ENCODE measurements around the gene TCEANC2.

GRCh38 chr1:54144366-54144765 lies 91.0 kb downstream of the TCEANC2 start:
- TF ChIP-seq CTCF (IDR thresholded peaks at IDR 0.05) (no peak), POLR2A (IDR thresholded peaks at IDR 0.05) (no peak), POLR2AphosphoS5 (IDR thresholded peaks at IDR 0.05) (no peak), EP300 (IDR thresholded peaks at IDR 0.05; ENCODE audit: low read depth) (no peak)

All from transverse colon (tissue), 4 donors.